Stimulated activated naive CD8-positive, alpha-beta T cell treated with anti-CD3 and anti-CD28 coated beads, Interleukin-15, amount 100 ng/mL, for 72 hours (primary cell): ENCODE data around the gene MRAP2.
"Not testable (repeated sequence)": the region's sequence is repeated elsewhere in the genome, so short reads cannot be mapped to it uniquely, and the experiment has no call there.

Experiments
- ATAC-seq: fragments of 150-1000 bp; cut with Tn5 transposase; 2 replicates; pipeline ENCODE4 v1.10.0; 2021; ENCODE audit warnings: mild to moderate bottlenecking, moderate library complexity
- DNase-seq, 2 donors: peaks; one replicate each; pipeline ENCODE4 v3.0.0; 2021 to 2022
- H3K27ac Mint-ChIP-seq, 2 donors: one replicate each; pipeline ENCODE4 v1.8.0; 2022; ENCODE audit warnings: mild to moderate bottlenecking in 2 of 2, mixed read lengths in 2 of 2, moderate library complexity in 2 of 2
- H3K27me3 Mint-ChIP-seq: one replicate; pipeline ENCODE4 v1.8.0; 2022; ENCODE audit warnings: mixed read lengths
- H3K4me1 Mint-ChIP-seq: one replicate; pipeline ENCODE4 v1.8.0; 2022; ENCODE audit warnings: mild to moderate bottlenecking, mixed read lengths
- H3K4me3 Mint-ChIP-seq, 2 donors: one replicate each; pipeline ENCODE4 v1.8.0; 2022; ENCODE audit warnings: mild to moderate bottlenecking in 2 of 2, mixed read lengths in 2 of 2, moderate library complexity in 1 of 2
- H3K9me3 Mint-ChIP-seq, 2 donors: one replicate each; pipeline ENCODE4 v1.8.0; 2022; ENCODE audit warnings: mixed read lengths in 2 of 2

MRAP2 gene

DNA sequence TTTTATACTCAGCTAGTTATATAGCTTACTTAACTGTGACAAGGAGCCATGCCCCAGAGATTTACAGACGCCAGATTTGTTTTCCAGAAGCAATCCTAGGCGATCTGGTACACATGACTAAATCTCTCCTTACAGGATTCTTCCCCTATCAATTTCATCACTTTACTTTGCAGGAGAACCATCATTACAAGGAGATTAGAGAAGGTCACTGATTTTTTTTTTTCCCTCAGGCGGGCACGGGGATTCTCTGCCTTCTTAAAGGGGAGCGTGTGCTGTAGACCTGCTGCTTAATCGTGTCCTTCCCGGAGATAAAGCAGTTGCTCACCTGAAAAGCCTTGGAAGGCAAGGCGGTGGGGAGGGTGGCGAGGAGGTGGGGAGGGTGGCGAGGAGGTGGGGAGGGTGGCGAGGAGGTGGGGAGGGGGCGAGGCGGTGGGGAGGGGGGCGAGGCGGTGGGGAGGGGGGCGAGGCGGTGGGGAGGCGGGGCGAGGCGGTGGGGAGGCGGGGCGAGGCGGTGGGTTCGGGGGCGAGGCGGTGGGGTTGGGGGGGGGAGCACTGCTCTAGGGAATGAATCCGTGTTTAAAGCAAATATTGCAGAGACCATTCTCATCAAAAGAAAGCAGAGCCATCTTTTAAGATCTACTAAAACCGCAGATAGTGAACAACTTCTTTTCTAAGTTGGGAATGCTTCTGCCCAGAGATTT is 14.3 kb upstream of the MRAP2 start:
- H3K4me1 Mint-ChIP-seq = no peaks in the 10 kb centered on the region
- no peak overlapping the region for H3K27ac Mint-ChIP-seq
- H3K27me3 Mint-ChIP-seq = peaks cover 6% of the 10 kb centered on the region
- H3K9me3 Mint-ChIP-seq = no peaks in the 10 kb centered on the region
- H3K4me3 Mint-ChIP-seq = no peak overlapping the region
- ATAC-seq (no peak), DNase-seq (no peak)

DNA sequence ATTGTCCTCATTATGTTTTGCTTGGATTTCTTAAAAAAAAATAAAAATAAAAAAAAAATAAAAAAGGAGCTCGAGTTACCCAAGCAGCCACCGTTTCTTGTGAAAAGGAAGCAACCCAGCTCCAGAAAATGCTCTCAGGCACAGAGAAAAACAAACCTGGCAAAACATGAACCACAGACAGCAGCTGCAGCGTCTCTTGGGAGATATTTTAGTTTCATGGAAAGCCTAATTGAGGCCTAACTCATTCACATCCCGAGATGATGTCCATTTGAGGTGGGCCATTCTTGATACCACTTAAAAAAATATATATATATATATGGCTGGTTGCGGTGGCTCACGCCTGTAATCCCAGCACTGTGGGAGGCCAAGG is 13.7 kb upstream of the MRAP2 start:
- H3K4me1 Mint-ChIP-seq = no peaks in the 10 kb centered on the region
- ATAC-seq = no peak
- H3K27ac Mint-ChIP-seq = no peak overlapping the region
- DNase-seq = no peak
- no peak overlapping the region for H3K4me3 Mint-ChIP-seq
- H3K27me3 Mint-ChIP-seq = peaks cover 6% of the 10 kb centered on the region
- H3K9me3 Mint-ChIP-seq = no peaks in the 10 kb centered on the region

DNA sequence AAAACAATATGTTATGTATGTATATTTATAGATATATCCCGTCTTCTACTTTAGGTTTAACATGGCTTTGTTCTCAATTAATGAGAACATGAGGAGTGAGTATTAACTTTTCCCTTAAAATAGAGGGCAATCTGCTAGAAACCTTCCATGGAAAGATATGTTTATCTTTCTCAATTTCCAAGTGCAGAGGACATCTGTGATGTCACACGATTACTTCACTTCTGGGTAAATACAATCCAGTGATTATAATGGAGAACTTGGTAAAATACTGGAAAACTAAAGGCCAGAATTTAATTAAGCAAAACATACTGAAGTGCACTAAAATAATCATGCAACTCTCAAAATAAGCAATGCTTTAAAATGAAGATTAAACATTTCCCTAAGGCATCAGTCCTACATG is 11.9 kb upstream of the MRAP2 start:
- Mint-ChIP-seq H3K9me3 (peaks cover 0 to 7% of the 10 kb centered on the region in 2 donors), H3K4me1 (no peaks in the 10 kb centered on the region), H3K4me3 (no peak overlapping the region), H3K27me3 (peaks cover 4% of the 10 kb centered on the region), H3K27ac (no peak overlapping the region)
- DNase-seq (no peak), ATAC-seq (no peak)

- H3K4me1 Mint-ChIP-seq = no peaks in the 10 kb centered on the region
- H3K9me3 Mint-ChIP-seq = peaks cover 7 to 10% of the 10 kb centered on the region in 2 donors
- DNase-seq = no peak
- no peak overlapping the region for H3K4me3 Mint-ChIP-seq
- peaks cover 25% of the 10 kb centered on the region for H3K27me3 Mint-ChIP-seq
- ATAC-seq = no peak
- H3K27ac Mint-ChIP-seq = no peak overlapping the region
Observed at GRCh38 chr6:84026721-84027164, 6.8 kb upstream of the MRAP2 start.

GRCh38 chr6:84027340-84028181 is 6.0 kb upstream of the MRAP2 start:
- DNase-seq = no peak
- H3K9me3 Mint-ChIP-seq = peaks cover 7 to 10% of the 10 kb centered on the region in 2 donors
- peaks cover 33% of the 10 kb centered on the region for H3K27me3 Mint-ChIP-seq
- no peak for ATAC-seq
- no peak overlapping the region for H3K27ac Mint-ChIP-seq
- H3K4me3 Mint-ChIP-seq = no peak overlapping the region
- H3K4me1 Mint-ChIP-seq = no peaks in the 10 kb centered on the region

- Mint-ChIP-seq H3K27me3 (peaks cover 41% of the 10 kb centered on the region), H3K9me3 (peaks cover 7 to 10% of the 10 kb centered on the region in 2 donors), H3K27ac (no peak overlapping the region), H3K4me3 (no peak overlapping the region), H3K4me1 (no peaks in the 10 kb centered on the region)
- ATAC-seq (no peak), DNase-seq (no peak)
Observed at GRCh38 chr6:84028350-84028749, 5.2 kb upstream of the MRAP2 start.

DNA sequence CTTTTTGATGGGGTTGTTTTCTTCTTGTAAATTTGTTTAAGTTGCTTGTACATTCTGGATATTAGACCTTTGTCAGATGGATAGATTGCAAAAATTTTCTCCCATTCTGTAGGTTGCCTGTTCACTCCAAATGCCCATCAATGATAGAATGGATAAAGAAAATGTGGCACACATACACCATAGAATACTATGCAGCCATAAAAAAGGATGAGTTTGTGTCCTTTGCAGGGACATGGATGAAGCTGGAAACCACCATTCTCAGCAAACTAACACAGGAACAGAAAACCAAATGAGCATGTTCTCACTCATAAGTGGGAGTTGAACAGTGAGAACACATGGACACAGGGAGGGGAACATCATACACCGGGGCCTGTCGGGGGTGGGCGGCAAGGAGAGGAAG is 1.6 kb upstream of the MRAP2 start:
- Mint-ChIP-seq H3K27me3 (peaks cover 65% of the 10 kb centered on the region), H3K9me3 (peaks cover 0 to 10% of the 10 kb centered on the region in 2 donors)
- H3K4me3 Mint-ChIP-seq, ATAC-seq, H3K4me1 Mint-ChIP-seq, H3K27ac Mint-ChIP-seq, DNase-seq: not testable (repeated sequence)

DNA sequence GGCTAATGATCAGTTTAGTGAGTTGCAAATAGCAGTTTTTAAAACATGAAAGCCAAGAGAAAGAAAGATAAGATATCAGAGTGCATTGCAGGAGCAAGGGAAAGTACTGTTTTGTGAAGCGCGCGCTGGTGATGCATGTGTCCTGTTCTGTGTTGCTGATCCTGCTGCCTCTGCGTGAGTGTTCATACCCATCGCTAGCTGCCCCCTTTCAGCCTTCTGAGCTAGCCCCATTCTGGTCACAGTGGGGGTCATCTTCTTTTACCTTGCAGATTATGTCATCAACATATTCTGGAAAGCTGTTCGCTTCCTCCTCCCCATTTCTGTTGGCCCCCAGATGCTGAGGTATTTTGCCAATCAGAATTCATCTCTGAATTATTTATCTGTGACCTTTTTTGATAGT is 1.9 kb downstream of the MRAP2 start:
- DNase-seq (no peak), ATAC-seq (no peak)
- H3K9me3 Mint-ChIP-seq = peaks cover 0 to 6% of the 10 kb centered on the region in 2 donors
- H3K27me3 Mint-ChIP-seq = peaks cover 60% of the 10 kb centered on the region
- H3K4me3 Mint-ChIP-seq = no peak overlapping the region
- no peak overlapping the region for H3K27ac Mint-ChIP-seq
- no peaks in the 10 kb centered on the region for H3K4me1 Mint-ChIP-seq

GRCh38 chr6:84037425-84038089 is 4.0 kb downstream of the MRAP2 start:
- no peak overlapping the region for H3K4me3 Mint-ChIP-seq
- no peak overlapping the region for H3K27ac Mint-ChIP-seq
- DNase-seq (no peak), ATAC-seq (peak; percentile 52)
- H3K9me3 Mint-ChIP-seq = peaks cover 0 to 6% of the 10 kb centered on the region in 2 donors
- H3K4me1 Mint-ChIP-seq = no peaks in the 10 kb centered on the region
- H3K27me3 Mint-ChIP-seq = peaks cover 55% of the 10 kb centered on the region

GRCh38 chr6:84042603-84043002 is 9.0 kb downstream of the MRAP2 start:
- DNase-seq (no peak), ATAC-seq (no peak)
- Mint-ChIP-seq H3K4me1 (no peaks in the 10 kb centered on the region), H3K4me3 (no peak overlapping the region), H3K27me3 (peaks cover 16% of the 10 kb centered on the region), H3K9me3 (peaks cover 0 to 6% of the 10 kb centered on the region in 2 donors), H3K27ac (no peak overlapping the region)

DNA sequence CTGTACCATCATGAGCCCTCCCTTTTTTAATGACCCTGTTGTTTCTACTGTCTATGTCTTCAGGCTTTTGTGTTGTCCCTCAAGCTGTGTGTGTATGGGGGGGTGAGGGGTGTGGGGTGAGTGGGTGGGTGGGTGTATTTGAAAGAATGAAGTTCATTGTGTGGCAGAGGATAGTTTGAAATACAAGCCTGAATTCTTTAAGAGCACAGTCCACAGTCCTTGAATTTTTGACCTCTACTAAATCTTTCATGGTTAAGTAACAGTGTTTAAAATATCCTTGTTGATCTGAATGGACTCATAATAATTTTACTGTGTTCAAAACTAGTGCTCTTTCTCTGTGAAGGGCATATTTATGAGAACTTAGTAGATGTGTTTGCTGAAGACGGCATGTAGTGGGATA is 10.0 kb downstream of the MRAP2 start:
- DNase-seq (no peak), ATAC-seq (no peak)
- peaks cover 16% of the 10 kb centered on the region for H3K27me3 Mint-ChIP-seq
- H3K9me3 Mint-ChIP-seq = no peaks in the 10 kb centered on the region
- no peak overlapping the region for H3K4me3 Mint-ChIP-seq
- H3K27ac Mint-ChIP-seq = no peak overlapping the region
- H3K4me1 Mint-ChIP-seq = no peaks in the 10 kb centered on the region

GRCh38 chr6:84046755-84047154 is 13.2 kb downstream of the MRAP2 start:
- Mint-ChIP-seq H3K27ac (no peak overlapping the region), H3K4me1 (no peaks in the 10 kb centered on the region), H3K4me3 (no peak overlapping the region), H3K9me3 (no peaks in the 10 kb centered on the region), H3K27me3 (peaks cover 14% of the 10 kb centered on the region)
- no peak for DNase-seq
- no peak for ATAC-seq

DNA sequence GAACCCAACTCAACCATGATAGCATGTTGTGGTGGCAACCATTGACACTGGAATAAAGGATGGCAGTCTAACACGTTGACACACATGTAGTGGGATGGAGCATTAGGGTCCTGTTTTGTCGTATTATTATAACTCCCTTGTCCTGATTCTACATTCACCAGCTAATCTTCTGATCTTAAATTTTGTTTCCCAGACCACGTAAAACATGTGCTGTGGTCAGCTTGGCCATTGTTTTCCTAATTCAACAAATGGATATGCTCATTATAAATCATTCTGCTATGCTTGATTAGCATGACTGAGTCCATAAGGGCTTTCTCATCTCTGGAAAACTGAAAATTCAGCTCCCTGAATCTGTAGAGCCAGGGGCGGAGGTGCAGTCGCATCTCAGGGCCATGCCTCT is 15.0 kb downstream of the MRAP2 start:
- Mint-ChIP-seq H3K9me3 (no peaks in the 10 kb centered on the region), H3K4me1 (no peaks in the 10 kb centered on the region), H3K27me3 (peaks cover 21% of the 10 kb centered on the region), H3K4me3 (no peak overlapping the region), H3K27ac (no peak overlapping the region)
- DNase-seq = no peak
- no peak for ATAC-seq

- ATAC-seq (no peak), DNase-seq (no peak)
- Mint-ChIP-seq H3K27ac (no peak overlapping the region), H3K9me3 (no peaks in the 10 kb centered on the region), H3K4me1 (no peaks in the 10 kb centered on the region), H3K4me3 (no peak overlapping the region), H3K27me3 (peaks cover 21% of the 10 kb centered on the region)
Observed at GRCh38 chr6:84050408-84050807, 16.8 kb downstream of the MRAP2 start.

DNA sequence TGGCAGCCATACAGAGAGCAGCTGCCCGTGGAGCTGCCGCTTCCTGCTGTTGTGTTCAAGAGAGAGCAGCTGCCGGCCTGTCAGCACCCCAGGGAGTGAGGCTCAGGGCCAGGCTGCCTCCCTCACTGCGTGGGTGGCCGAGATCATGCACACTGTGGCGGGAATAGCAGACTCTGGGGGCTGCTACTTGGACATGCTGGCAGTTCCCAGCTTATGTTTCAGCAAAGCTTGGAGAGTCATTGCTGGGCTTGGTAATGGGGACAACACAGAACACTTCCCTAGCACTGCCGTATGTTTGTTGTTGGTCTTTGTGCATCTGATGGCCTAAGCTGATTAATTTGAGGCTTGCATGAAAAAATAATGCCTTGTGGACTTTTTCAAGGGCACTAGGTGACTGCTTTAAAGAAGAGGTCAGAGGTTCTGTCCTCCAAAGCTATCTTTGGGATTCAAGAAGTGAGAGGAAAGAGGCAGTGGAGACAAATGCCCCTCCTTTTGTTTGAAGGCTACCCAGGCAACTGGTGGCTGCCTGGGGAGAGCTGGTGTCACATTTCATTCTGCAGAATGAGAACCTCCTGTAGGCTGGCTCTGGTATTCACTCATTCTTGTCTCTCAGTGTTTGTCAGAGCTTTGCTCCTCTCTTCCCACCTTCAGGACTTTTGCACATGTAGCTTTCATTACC is 18.8 kb downstream of the MRAP2 start:
- Mint-ChIP-seq H3K4me3 (no peak overlapping the region), H3K27ac (no peak overlapping the region), H3K4me1 (no peaks in the 10 kb centered on the region), H3K9me3 (no peaks in the 10 kb centered on the region), H3K27me3 (peaks cover 21% of the 10 kb centered on the region)
- DNase-seq (no peak), ATAC-seq (no peak)
